K562 (cell line): ENCODE results near the gene SOAT1. TPM values are rescaled to one million over a fixed set of nuclear protein-coding genes. Genes with fewer than 3 reads are reported as not detected.

ENCODE experiments used
- ATF6 ChIP-seq: sonication (generic); formaldehyde crosslinking; IDR thresholded peaks from 2 replicates; pipeline ENCODE4 v1.4.0; 2020; ENCODE audit warnings: mild to moderate bottlenecking, missing genetic modification reagents
- BHLHE40 ChIP-seq: IDR thresholded peaks from 2 replicates; pipeline ENCODE4 v1.6.1; 2011; ENCODE audit warnings: low read length, improper control_type of control experiment
- C11orf30 ChIP-seq: fragments of 450-650 bp; IDR thresholded peaks from 2 replicates; pipeline ENCODE4 v1.6.1; 2016; ENCODE audit warnings: low read depth, mild to moderate bottlenecking
- IFI16 ChIP-seq: fragments of 250-450 bp; sonication (Bioruptor Pico); IDR thresholded peaks from 2 replicates; pipeline ENCODE4 v2.1.2; 2022; ENCODE audit warnings: mild to moderate bottlenecking, inconsistent platforms
- KAT8 ChIP-seq: fragments of 450-650 bp; IDR thresholded peaks from 2 replicates; pipeline ENCODE4 v1.6.1; 2016; ENCODE audit warnings: low read depth, mild to moderate bottlenecking
- MCM3 ChIP-seq: fragments of 450-650 bp; IDR thresholded peaks from 2 replicates; pipeline ENCODE4 v1.6.1; 2016
- NFIX ChIP-seq: fragments of 250-450 bp; sonication (Bioruptor Pico); IDR thresholded peaks from 2 replicates; pipeline ENCODE4 v1.4.0; 2020; ENCODE audit warnings: low read depth, mild to moderate bottlenecking, moderate library complexity
- NR2F6 ChIP-seq: fragments of 450-650 bp; formaldehyde crosslinking; IDR thresholded peaks from 2 replicates; pipeline ENCODE4 v1.4.0; 2020; ENCODE audit warnings: mild to moderate bottlenecking
- PHB2 ChIP-seq: fragments of 450-650 bp; IDR thresholded peaks from 2 replicates; pipeline ENCODE4 v1.6.1; 2017; ENCODE audit warnings: low read depth
- RAD21 ChIP-seq, 2 experiments: fragments of 250-450 bp in 1 of 2; fragments of 450-650 bp in 1 of 2; sonication (Bioruptor Pico) in 1 of 2; formaldehyde crosslinking in 1 of 2; IDR thresholded peaks in 1 of 2; conservative IDR thresholded peaks in 1 of 2; 2 replicates each; pipeline versions ENCODE4 v1.4.0 to v1.8.0; 2020 to 2022; ENCODE audit warnings: mild to moderate bottlenecking in 2 of 2, moderate library complexity in 1 of 2
- RNF2 ChIP-seq: sonication (generic); IDR thresholded peaks from 2 replicates; pipeline ENCODE4 v1.6.1; 2016
- SMC3 ChIP-seq: conservative IDR thresholded peaks from 2 replicates; pipeline ENCODE4 v1.6.1; 2011; ENCODE audit warnings: low read depth, low read length, improper control_type of control experiment; ENCODE audit not compliant: insufficient read depth
- SRSF9 ChIP-seq: fragments of 200-400 bp; formaldehyde crosslinking; IDR thresholded peaks from 2 replicates; pipeline ENCODE4 v1.6.1; 2017; ENCODE audit warnings: low read depth, low read length, borderline replicate concordance
- THRB ChIP-seq: fragments of 450-650 bp; formaldehyde crosslinking; conservative IDR thresholded peaks from 2 replicates; pipeline ENCODE4 v1.4.0; 2022; ENCODE audit warnings: mild to moderate bottlenecking, missing genetic modification characterization
- USF2 ChIP-seq: sonication (generic); formaldehyde crosslinking; IDR thresholded peaks from 2 replicates; pipeline ENCODE4 v1.5.0; 2020; ENCODE audit warnings: missing genetic modification reagents
- ZBTB9 ChIP-seq: fragments of 450-650 bp; formaldehyde crosslinking; IDR thresholded peaks from 2 replicates; pipeline ENCODE4 v1.4.0; 2020; ENCODE audit warnings: mild to moderate bottlenecking, moderate library complexity
- ZMIZ1 ChIP-seq, 2 experiments: fragments of 150-350 bp in 1 of 2; IDR thresholded peaks; 2 replicates each; pipeline ENCODE4 v1.6.1; 2012 to 2016; ENCODE audit warnings: low read depth in 2 of 2, low read length in 2 of 2, mild to moderate bottlenecking in 1 of 2, moderate library complexity in 1 of 2
- ZNF408 ChIP-seq: fragments of 250-450 bp; sonication (Bioruptor Pico); IDR thresholded peaks from 2 replicates; pipeline ENCODE4 v1.4.0; 2020; ENCODE audit warnings: low read depth, mild to moderate bottlenecking, moderate library complexity
- polyA plus RNA-seq, 8 experiments: library from polyadenylated mRNA; depleted of rRNA in 4 of 8; stranded (reverse) in 5 of 8; unstranded in 3 of 8; fragments of >200 nt; fragmentation: Nextera tagmentation in 2 of 8; fragmentation: Illumina TruSeq in 1 of 8; extraction: Ambion mirVana in 2 of 8; extraction: Trizol in 1 of 8; gene quantifications; 2 replicates each; pipeline versions ENCODE4 v1.2.1 to v1.2.3, GENCODE V29; 2011 to 2014; ENCODE audit warnings: inconsistent platforms in 1 of 8, missing spikeins in 1 of 8
- total RNA-seq, 7 experiments: library from RNA; depleted of rRNA in 6 of 7; stranded (reverse); fragments of >200 nt in 6 of 7; fragmentation: Illumina TruSeq in 2 of 7; extraction: Trizol in 2 of 7; gene quantifications; 2 replicates each; pipeline versions ENCODE4 v1.2.1 to v1.2.3, GENCODE V29; 2011 to 2021; ENCODE audit warnings: low replicate concordance in 1 of 7

SOAT1 gene
- total and polyA plus RNA-seq, 9 of the 15 experiments (the other 6 are each of a cell fraction or from before 2014, with no cell fraction given) = 5.5 to 29.1 (median 17.3) TPM

GRCh38 chr1:179293340-179294327, at the start of gene SOAT1 (continued):
- TF ChIP-seq THRB (CRISPR knock-in tag) (no peak), SRSF9 (no peak), C11orf30 (peak; percentile 39; the same call in 1 of the 2 replicates), USF2 (CRISPR knock-in tag) (peak; percentile 67; the same call in 1 of the 2 replicates), PHB2 (no peak), ZBTB9 (CRISPR knock-in tag) (no peak), RAD21 (CRISPR knock-in tag; conservative IDR thresholded peaks at IDR 0.05 in 1 of 2, IDR thresholded peaks at IDR 0.05 in 1 of 2) (peak in 1 of 2 experiments; percentile 27; a peak in 2 of 4 replicates), NFIX (CRISPR knock-in tag) (peak; percentile 99), ATF6 (peak; percentile 94; the same call in 1 of the 2 replicates), ZNF408 (CRISPR knock-in tag) (no peak), NR2F6 (CRISPR knock-in tag) (no peak), ZMIZ1 (IDR thresholded peaks at IDR 0.05; ENCODE audit: low read depth in 2 of 2, low read length in 2 of 2) (no peak), RNF2 (peak; percentile 66), IFI16 (CRISPR knock-in tag) (no peak), MCM3 (no peak), KAT8 (no peak), BHLHE40 (peak; percentile 30; the same call in 1 of the 2 replicates), SMC3 (no peak)
